ENCODE data around the gene ETF1.

ETF1 gene

DNA sequence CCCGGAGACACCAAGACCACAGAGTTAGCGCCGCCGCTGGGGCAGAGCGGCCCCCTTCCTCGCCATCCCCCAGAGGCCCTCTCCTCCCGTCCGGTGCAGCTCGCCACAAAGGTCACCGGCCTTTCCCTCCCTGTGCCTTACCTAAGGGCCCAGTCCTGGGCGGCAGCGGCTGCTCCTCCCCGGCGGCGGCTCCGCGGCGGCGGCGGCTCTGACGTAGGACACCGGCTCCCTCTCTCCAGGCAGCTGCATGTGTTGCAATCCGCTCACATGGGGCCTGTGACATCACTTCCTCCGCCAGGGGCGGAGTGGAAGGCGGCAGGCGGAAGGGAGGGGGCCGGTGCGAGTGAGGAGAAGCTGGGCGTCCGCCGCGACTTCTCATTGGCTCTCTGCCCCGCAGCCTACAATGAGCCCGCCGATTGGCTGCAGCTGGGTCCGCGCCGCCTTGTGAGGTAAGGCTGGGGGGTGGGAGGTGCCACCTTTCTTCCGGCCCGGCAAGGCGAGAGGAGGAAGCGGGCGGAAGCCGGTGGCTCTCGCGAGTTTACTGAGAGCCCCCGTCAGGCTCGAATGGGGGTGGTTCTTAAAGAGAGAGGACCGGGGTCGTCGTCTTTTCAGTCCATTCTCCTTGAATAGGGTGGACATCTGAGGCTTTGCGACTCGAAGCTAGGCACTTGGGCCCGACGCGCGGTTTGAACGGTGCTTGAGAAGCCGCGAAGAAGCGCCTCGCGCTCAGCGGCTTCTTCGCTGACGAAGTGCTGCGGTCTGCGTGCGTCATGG, at the start of gene ETF1:
ETF1 (minus strand) TSS at position 281 of the 774 bp plus-strand sequence. CDS start 318 bp downstream, outside the sequence.
- DNase-seq = peak; percentile 98

DNA sequence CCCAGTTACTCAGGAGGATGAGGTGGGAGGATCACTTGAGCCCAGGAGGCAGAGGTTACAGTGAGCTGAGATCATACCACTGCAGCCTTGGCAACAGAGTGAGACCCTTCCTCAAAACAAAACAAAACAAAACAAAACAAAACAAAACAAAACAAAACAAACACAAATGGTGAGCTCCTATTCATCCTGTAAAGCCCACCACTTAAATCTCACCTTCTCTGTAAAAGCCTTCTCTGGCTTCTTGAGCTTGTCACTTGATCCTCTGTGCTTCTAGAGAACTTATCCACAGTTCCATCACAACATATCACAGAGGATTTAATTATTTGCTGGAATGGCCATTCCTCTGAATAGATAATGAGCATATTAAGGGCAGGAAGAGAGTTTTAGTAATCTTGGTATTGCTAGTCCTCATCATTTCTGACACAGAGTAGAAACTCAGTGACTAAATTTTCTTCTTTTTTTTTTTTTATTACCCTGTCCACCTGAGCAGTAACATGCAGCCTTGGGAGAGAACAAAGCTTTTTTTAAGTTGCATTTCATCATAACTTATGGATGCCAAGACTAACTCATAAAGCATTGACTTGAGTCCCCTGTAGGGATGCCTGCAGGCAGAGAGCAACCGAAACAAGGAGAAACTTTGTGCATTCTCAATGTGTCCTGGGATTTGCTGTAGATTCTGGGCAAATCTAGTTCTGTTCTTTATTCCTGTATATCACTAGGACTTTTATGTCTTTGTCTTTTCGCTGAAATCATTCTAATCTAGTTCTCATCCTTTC, 45.2 kb upstream of the ETF1 start:
- no peak for DNase-seq

GRCh38 chr5:138585157-138585556, 42.1 kb upstream of the ETF1 start:
- DNase-seq = no peak

- DNase-seq = no peak
Measured at GRCh38 chr5:138583984-138584637, 41.1 kb upstream of the ETF1 start.

- DNase-seq = no peak
Measured at GRCh38 chr5:138582959-138583358, 39.9 kb upstream of the ETF1 start.

- no peak for DNase-seq
Measured at GRCh38 chr5:138580777-138581176, 37.7 kb upstream of the ETF1 start.

GRCh38 chr5:138580001-138580400, 37.0 kb upstream of the ETF1 start:
- no peak for DNase-seq

DNA sequence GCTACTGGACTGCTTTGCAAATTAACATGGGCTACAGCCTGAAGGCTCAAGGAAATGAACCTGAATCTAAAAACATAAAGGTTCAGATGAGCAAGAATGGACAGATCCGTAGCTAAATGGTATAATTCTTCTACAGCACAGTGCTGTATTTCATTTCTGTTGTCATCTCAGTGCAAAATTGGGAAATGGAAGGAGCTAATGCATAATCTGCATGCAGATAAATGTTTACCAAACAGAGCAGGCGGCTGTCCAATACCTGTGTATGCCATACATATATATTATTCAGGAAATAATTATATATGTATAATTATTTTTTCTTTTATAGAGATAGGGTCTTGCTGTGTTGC, 36.5 kb upstream of the ETF1 start:
- DNase-seq = no peak

DNA sequence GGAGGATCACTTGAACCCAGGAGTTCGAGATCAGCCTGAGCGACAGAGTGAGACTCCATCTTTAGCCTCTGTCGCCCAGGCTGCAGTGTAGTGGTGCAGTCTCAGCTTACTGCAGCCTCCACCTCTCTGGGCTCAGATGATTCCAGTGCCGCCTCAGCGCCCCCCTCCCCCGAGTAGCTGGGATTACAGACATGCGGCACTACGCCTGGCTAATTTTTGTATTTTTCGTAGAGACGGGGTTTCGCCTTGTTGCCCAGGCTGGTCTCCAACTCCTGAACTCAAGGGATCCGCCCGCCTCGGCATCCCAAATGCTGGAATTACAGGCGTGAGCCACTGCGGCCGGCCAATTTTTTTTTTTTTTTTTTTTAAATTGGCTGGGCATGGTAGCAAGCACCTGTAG, 34.4 kb upstream of the ETF1 start:
- DNase-seq = no peak

DNA sequence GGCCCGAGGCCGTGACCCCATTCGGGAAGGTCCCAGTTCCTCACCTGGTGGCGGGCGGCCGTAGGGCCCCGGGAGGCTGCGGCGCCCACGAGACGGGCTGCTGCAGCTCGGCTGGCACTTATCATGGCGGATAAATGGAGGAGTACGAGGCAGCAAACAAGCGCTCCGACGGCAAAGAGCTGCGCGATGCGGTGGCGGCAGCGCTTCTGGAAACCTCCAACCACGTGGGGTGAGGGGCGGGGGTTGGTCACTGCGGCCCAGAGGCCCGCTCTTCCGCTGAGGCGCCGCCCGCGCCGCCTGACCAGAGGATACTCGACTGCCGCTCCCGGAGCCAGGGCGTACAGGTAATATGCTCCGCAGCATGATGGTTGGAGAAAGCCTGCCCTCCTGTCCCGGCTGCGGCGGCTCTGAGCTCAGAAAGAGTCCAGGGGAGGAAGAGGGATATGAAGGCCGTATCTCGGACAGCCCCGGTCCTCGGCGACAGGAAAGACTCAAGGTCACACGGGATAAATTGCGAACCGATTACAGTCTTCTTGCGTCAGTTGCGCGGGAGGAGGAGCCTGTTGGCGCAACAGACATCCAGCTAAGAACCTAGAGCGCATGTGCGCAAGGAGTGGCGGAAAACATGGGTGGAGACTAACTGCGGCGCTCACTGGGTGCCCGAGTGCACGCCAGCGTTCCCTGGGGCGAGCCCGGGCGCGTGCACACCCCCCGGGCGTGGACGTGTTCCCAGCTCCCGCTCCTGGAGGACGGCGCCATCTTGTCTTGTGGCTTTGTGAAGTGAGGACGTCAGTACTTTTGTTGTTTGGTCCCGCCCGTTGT, 32.4 kb upstream of the ETF1 start, which contains the start of gene HSPA9:
HSPA9 (minus strand) TSS at position 208 of the 822 bp plus-strand sequence; CDS start at position 125, 83 bp downstream.
- DNase-seq = peak; percentile 98

DNA sequence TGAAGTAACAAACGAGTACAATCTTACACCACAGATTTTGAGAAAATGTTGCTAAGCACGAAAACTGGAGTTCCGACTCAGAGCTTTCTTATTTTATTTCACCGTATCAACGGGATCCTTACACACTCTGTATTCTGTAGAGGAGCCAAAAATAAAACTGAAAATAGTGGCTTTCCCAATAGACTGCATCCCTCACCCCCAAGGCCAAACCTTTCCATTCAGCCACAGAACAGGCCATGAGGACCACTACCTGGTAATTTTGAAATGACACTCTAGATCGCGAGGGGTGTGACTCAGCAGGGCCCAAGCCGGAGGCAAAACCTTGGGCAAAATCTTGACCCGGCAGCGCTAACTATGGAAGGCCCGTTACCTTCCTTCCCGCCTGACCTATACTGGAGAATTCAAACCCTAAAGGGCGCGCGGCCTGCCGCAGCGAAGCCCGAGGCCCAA, 31.7 kb upstream of the ETF1 start:
- DNase-seq = no peak

- DNase-seq = no peak
Measured at GRCh38 chr5:138573949-138574670, 31.1 kb upstream of the ETF1 start.

- DNase-seq = no peak
Measured at GRCh38 chr5:138573223-138573622, 30.2 kb upstream of the ETF1 start.

DNA sequence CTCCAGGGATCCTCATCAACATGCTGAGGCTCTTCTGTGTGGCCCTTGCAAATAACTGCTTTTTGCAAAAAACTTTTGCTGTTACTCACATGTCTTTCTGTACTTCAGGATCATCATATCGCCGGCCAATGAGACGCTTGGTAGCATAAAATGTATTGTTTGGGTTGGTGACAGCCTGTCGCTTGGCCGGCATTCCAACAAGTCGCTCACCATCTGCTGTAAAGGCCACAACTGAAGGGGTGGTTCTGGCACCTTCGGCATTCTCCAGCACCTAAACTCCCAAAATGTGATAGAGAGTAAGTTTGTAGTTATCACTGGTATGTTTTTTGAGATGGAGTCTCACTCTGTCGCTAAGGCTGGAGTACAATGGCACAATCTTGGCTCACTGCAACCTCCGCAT, 27.8 kb upstream of the ETF1 start:
- DNase-seq = no peak

GRCh38 chr5:138569782-138570181, 26.7 kb upstream of the ETF1 start:
- DNase-seq = no peak

- DNase-seq = no peak
Measured at GRCh38 chr5:138568061-138568824, 25.2 kb upstream of the ETF1 start.

DNA sequence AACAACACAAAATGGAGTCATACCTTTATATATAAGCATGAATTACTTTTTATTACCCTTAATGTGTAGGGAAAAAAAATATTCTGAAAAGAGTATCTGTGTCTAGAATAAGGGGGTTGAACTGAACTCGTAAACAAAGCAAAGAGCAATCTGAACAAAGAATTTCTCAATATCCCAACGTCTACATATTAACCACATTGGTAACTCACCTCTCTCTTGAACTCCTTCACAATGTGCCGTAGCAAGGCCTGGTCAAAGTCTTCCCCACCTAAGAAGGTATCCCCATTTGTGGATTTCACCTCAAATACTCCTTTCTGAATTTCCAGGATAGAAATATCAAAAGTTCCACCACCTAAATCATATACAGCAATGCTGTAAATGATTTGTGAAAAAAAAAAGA, 23.8 kb upstream of the ETF1 start:
- no peak for DNase-seq

- no peak for DNase-seq
Measured at GRCh38 chr5:138565100-138565821, 22.2 kb upstream of the ETF1 start.

DNA sequence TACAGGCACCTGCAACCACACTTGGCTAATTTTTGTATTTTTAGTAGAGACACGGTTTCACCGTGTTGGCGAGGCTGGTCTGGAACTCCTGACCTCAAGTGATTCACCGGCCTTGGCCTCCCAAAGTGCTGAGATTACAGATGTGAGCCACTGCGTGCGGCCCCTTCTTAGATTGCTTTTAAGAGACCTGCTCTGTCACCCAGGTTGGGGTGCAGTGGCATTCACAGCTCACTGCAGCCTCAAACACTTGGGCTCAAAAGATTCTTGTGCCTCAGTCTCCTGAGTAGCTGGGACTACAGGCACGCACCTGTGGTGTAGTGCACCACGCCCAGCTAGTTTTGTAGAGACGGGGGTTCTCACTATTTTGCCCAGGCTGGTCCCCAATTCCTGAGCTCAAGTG, 21.2 kb upstream of the ETF1 start:
- DNase-seq = no peak

DNA sequence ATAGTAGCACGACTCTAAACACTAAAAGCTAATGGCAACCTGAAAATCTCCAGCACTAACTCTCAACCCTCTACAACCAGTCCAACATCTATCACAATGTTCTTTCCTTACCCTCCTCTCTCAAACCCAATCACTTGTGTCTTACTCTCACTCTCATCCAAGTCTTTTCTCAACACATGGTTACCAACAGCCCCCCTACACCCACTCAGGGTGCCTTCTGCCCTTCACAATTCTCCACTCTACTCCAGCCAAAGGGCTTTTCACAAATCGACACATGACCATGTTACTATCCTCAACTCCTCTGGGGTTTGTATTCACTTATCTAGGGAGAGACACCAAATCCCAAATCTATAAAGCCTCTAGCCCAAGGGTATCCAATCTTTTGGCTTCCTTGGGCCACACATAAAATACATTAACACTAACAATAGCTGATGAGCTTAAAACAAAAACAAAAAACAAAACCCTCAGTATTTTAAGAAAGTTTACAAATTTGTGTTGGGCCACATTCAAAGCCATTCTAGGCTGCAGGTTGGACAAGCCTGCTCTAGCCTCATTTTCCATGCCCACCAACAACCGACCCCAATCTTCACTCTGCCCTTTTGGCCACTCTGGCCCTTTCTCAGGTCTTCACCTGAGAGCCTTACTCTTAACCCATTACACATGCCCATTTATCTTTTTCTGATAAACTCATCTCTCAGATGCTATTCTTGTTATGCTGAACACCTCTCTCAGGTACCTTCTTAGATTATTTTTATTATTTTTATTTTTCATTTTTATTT, 20.5 kb upstream of the ETF1 start:
- DNase-seq = no peak

Measured in NCI-H146 (cell line).